Body of pancreas (tissue), 4 donors: ENCODE data around the gene TMEM240.

Source experiments
- CTCF ChIP-seq, 7 experiments: fragments of 450-650 bp in 4 of 7; fragments of 200-600 bp in 3 of 7; sonication (generic) in 3 of 7; IDR thresholded peaks; one replicate each; pipeline ENCODE4 v1.5.1; 2016 to 2019; ENCODE audit warnings: antibody characterized with exemption in 7 of 7
- POLR2A ChIP-seq, 3 donors: fragments of 450-650 bp; IDR thresholded peaks; one replicate each; pipeline ENCODE4 v1.6.1; 2016; ENCODE audit warnings: antibody characterized with exemption in 3 of 3, mild to moderate bottlenecking in 2 of 3

- TF ChIP-seq POLR2A (IDR thresholded peaks at IDR 0.05) (peak; percentile 68 to 95 (median 95)), CTCF (IDR thresholded peaks at IDR 0.05) (peak in 1 of 7 experiments; percentile 29)
Observed at GRCh38 chr1:1574721-1575537, 34.5 kb upstream of the TMEM240 start, which contains the start of gene SSU72.
